Smooth muscle cell (in vitro differentiated cells): ENCODE data around the gene APOE. TPM values are rescaled to one million over a fixed set of nuclear protein-coding genes. Genes with fewer than 3 reads are reported as not detected.
A peak's percentile ranks its signal among the peaks of the same experiment; 100 is the strongest.

ENCODE experiments used
- DNase-seq: peaks from one replicate; lab custom pipeline; 2025; ENCODE audit not compliant: unreplicated experiment; lab: John Stamatoyannopoulos, UW
- H2AFZ ChIP-seq: fragments of 200-600 bp; sonication (generic); 2 replicates; pipeline ENCODE4 v1.6.0; 2016; ENCODE audit warnings: antibody characterized with exemption, low read depth, mild to moderate bottlenecking
- H3F3A ChIP-seq: fragments of 200-600 bp; sonication (generic); 2 replicates; pipeline ENCODE4 v1.6.0; 2017; ENCODE audit warnings: antibody characterized with exemption, low read depth
- H3K27ac ChIP-seq: fragments of 200-600 bp; sonication (generic); 2 replicates; pipeline ENCODE4 v1.5.1; 2016; ENCODE audit warnings: low read depth, mild to moderate bottlenecking
- H3K27me3 ChIP-seq: fragments of 200-600 bp; sonication (generic); 2 replicates; pipeline ENCODE4 v1.6.1; 2016; ENCODE audit warnings: low read depth, mild to moderate bottlenecking
- H3K36me3 ChIP-seq: fragments of 200-600 bp; sonication (generic); 2 replicates; pipeline ENCODE4 v1.5.1; 2016; ENCODE audit warnings: low read depth
- H3K4me1 ChIP-seq: fragments of 200-600 bp; sonication (generic); 2 replicates; pipeline ENCODE4 v1.5.1; 2016; ENCODE audit warnings: low read depth
- H3K4me2 ChIP-seq: fragments of 200-600 bp; sonication (generic); 2 replicates; pipeline ENCODE4 v1.6.0; 2016; ENCODE audit warnings: mild to moderate bottlenecking
- H3K4me3 ChIP-seq: fragments of 200-600 bp; sonication (generic); 2 replicates; pipeline ENCODE4 v1.5.1; 2016; ENCODE audit warnings: mild to moderate bottlenecking
- H3K79me2 ChIP-seq: fragments of 200-600 bp; sonication (generic); 2 replicates; pipeline ENCODE4 v1.6.0; 2016; ENCODE audit warnings: low read depth, mild to moderate bottlenecking
- H3K9ac ChIP-seq: fragments of 200-600 bp; sonication (generic); 2 replicates; pipeline ENCODE4 v1.6.0; 2016; ENCODE audit warnings: low read depth
- H3K9me3 ChIP-seq: fragments of 200-600 bp; sonication (generic); replicated peaks from 2 replicates; pipeline ENCODE4 v1.5.1; 2016; ENCODE audit warnings: low read depth
- H4K20me1 ChIP-seq: fragments of 200-600 bp; sonication (generic); 2 replicates; pipeline ENCODE4 v1.6.0; 2016; ENCODE audit warnings: low read depth
- WGBS: methylation state at CpG from one replicate; pipeline ENCODE4 v1.1.7; 2016; ENCODE audit warnings: low lambda C conversion rate; 5-methylcytosine and 5-hydroxymethylcytosine counted together
- polyA plus RNA-seq: library from polyadenylated mRNA; unstranded; fragments of >200 nt; fragmentation: Nextera tagmentation; extraction: Ambion mirVana; gene quantifications from 2 replicates; pipeline ENCODE4 v1.2.1, GENCODE V29; 2016
- total RNA-seq: library from RNA; depleted of rRNA; stranded (reverse); fragments of >200 nt; gene quantifications from 2 replicates; pipeline ENCODE4 v1.2.3, GENCODE V29; 2014
- TF ChIP-seq, protein P1 (sequence below): fragments of 200-600 bp; sonication (generic); IDR thresholded peaks from 2 replicates; pipeline ENCODE4 v1.5.1; 2017; ENCODE audit warnings: borderline replicate concordance, mild to moderate bottlenecking, antibody characterized with exemption; ENCODE audit not compliant: insufficient read depth, poor library complexity, severe bottlenecking

The APOE gene
- total and polyA plus RNA-seq, 2 experiments from 2014 or later, result 228 to 329 TPM

- peaks cover 55% of the 10 kb centered on the region for H3K79me2 ChIP-seq
- no peaks in the 10 kb centered on the region for H3K27me3 ChIP-seq
- 6% methylated on average over 40 of the region's 40 CpGs for WGBS
- no peaks in the 10 kb centered on the region for H3F3A ChIP-seq
- TF ChIP-seq, protein P1, sequence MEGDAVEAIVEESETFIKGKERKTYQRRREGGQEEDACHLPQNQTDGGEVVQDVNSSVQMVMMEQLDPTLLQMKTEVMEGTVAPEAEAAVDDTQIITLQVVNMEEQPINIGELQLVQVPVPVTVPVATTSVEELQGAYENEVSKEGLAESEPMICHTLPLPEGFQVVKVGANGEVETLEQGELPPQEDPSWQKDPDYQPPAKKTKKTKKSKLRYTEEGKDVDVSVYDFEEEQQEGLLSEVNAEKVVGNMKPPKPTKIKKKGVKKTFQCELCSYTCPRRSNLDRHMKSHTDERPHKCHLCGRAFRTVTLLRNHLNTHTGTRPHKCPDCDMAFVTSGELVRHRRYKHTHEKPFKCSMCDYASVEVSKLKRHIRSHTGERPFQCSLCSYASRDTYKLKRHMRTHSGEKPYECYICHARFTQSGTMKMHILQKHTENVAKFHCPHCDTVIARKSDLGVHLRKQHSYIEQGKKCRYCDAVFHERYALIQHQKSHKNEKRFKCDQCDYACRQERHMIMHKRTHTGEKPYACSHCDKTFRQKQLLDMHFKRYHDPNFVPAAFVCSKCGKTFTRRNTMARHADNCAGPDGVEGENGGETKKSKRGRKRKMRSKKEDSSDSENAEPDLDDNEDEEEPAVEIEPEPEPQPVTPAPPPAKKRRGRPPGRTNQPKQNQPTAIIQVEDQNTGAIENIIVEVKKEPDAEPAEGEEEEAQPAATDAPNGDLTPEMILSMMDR, result no peak
- peak overlapping the region; percentile 97 for H3K9ac ChIP-seq
- no peaks in the 10 kb centered on the region for H3K9me3 ChIP-seq
- peak overlapping the region; percentile 41 for H3K27ac ChIP-seq
- H3K4me2 ChIP-seq, result peak overlapping the region; percentile 87
- H3K4me3 ChIP-seq, result peak overlapping the region; percentile 65
- no peak for DNase-seq
- H4K20me1 ChIP-seq, result peaks cover 53% of the 10 kb centered on the region
- peaks cover 11% of the 10 kb centered on the region for H3K4me1 ChIP-seq
- peak overlapping the region; percentile 49 for H2AFZ ChIP-seq
- H3K36me3 ChIP-seq, result no peaks in the 10 kb centered on the region
Measured at GRCh38 chr19:44955505-44956439, 50.2 kb downstream of the APOE start.

DNA sequence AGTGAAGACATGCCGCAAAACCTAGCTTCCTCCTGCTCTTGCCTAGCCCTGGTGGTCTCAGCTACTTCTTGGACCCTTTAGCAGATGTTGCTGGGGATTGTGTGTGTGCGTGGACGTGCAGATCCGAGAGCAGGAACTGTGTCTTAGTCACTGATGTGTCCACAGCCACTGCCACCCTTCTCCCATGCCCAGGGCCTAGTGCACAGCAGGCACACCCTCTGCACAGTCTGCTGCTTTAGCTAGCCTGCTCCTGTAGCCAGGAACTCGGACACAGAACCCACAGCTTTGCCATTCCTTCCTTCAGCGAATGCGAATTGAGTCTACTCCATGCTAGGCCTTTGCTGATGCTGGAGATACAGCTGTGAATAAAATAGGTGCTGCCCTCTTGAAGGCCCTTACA lies 51.9 kb downstream of the APOE start:
- Histone ChIP-seq H3K9ac (peak overlapping the region; percentile 39), H3K4me3 (no peak overlapping the region), H3K27me3 (no peaks in the 10 kb centered on the region), H3K4me2 (no peak overlapping the region), H3K27ac (no peak overlapping the region), H4K20me1 (peaks cover 67% of the 10 kb centered on the region), H3K4me1 (peaks cover 11% of the 10 kb centered on the region), H2AFZ (no peak overlapping the region), H3K36me3 (no peaks in the 10 kb centered on the region), H3K9me3 (no peaks in the 10 kb centered on the region), H3F3A (no peaks in the 10 kb centered on the region), H3K79me2 (peaks cover 67% of the 10 kb centered on the region)
- TF ChIP-seq, protein P1, result no peak
- 94% methylated on average over 7 of the region's 7 CpGs for WGBS
- DNase-seq, result no peak

DNA sequence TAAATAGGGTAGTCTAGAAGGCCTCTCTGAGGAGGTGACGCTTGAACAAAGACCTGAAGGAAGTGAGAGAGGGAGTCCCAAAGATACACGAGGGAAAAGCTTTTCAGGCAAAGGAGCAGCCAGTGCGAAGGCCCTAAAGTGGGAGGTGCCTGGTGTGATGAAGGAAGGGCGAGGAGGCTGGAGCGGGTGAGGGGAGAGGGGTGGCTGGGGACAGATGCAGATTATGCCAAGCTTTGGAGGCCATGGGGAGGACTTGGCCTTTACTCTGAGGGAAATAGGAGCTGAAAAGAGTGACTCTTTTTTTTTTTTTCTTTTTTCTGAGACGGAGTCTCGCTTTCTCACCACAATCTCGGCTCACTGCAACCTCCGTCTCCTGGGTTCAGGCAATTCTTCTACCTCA lies 52.5 kb downstream of the APOE start:
- H3K79me2 ChIP-seq, result peaks cover 67% of the 10 kb centered on the region
- H3K27me3 ChIP-seq, result no peaks in the 10 kb centered on the region
- no peak for DNase-seq
- no peak overlapping the region for H3K27ac ChIP-seq
- H3F3A ChIP-seq, result no peaks in the 10 kb centered on the region
- no peak overlapping the region for H2AFZ ChIP-seq
- H3K4me1 ChIP-seq, result peaks cover 11% of the 10 kb centered on the region
- no peaks in the 10 kb centered on the region for H3K36me3 ChIP-seq
- no peak overlapping the region for H3K4me2 ChIP-seq
- 90% methylated on average over 8 of the region's 9 CpGs for WGBS
- peaks cover 67% of the 10 kb centered on the region for H4K20me1 ChIP-seq
- no peak overlapping the region for H3K4me3 ChIP-seq
- no peaks in the 10 kb centered on the region for H3K9me3 ChIP-seq
- no peak overlapping the region for H3K9ac ChIP-seq
- TF ChIP-seq, protein P1, result no peak

Other genes with a start within 250 kb of the APOE start
- 0.81 and 1.5 TPM in 2 replicates for gene CEACAM19, start 234.3 kb upstream of the APOE start, total RNA-seq
- gene CEACAM19, start 234.3 kb upstream of the APOE start, polyA plus RNA-seq, result 0.88 and 2.4 TPM in 2 replicates
- gene CEACAM16, start 206.6 kb upstream of the APOE start, total RNA-seq, result not detected in 2 replicates
- not detected in 2 replicates for gene CEACAM16, start 206.6 kb upstream of the APOE start, polyA plus RNA-seq
- gene BCL3, start 157.1 kb upstream of the APOE start, total RNA-seq, result 8.1 and 12.2 TPM in 2 replicates
- gene BCL3, start 157.1 kb upstream of the APOE start, polyA plus RNA-seq, result 52.8 and 54.0 TPM in 2 replicates
- gene CBLC, start 127.9 kb upstream of the APOE start, total RNA-seq, result 0.40 and 0.90 TPM in 2 replicates
- gene CBLC, start 127.9 kb upstream of the APOE start, polyA plus RNA-seq, result 0.87 and 2.3 TPM in 2 replicates
- 1.7 and 5.0 TPM in 2 replicates for gene BCAM, start 96.7 kb upstream of the APOE start, total RNA-seq
- gene BCAM, start 96.7 kb upstream of the APOE start, polyA plus RNA-seq, result 1.5 and 6.4 TPM in 2 replicates
- 91.5 and 94.6 TPM in 2 replicates for gene NECTIN2, start 59.5 kb upstream of the APOE start, total RNA-seq
- gene NECTIN2, start 59.5 kb upstream of the APOE start, polyA plus RNA-seq, result 160 and 164 TPM in 2 replicates
- gene TOMM40, start 14.5 kb upstream of the APOE start, total RNA-seq, result 38.7 and 96.0 TPM in 2 replicates
- gene TOMM40, start 14.5 kb upstream of the APOE start, polyA plus RNA-seq, result 65.0 and 69.7 TPM in 2 replicates
- gene APOC1, start 8.8 kb downstream of the APOE start, total RNA-seq, result 8.0 and 28.4 TPM in 2 replicates
- gene APOC1, start 8.8 kb downstream of the APOE start, polyA plus RNA-seq, result 28.6 and 31.5 TPM in 2 replicates
- not detected in 2 replicates for gene APOC4, start 36.4 kb downstream of the APOE start, total RNA-seq
- not detected in 2 replicates for gene APOC4, start 36.4 kb downstream of the APOE start, polyA plus RNA-seq
- gene APOC2, start 40.3 kb downstream of the APOE start, total RNA-seq, result 0.40 TPM in 1 of 2 replicates, not detected in the other
- gene APOC2, start 40.3 kb downstream of the APOE start, polyA plus RNA-seq, result 0.29 and 0.61 TPM in 2 replicates
- 30.7 and 41.9 TPM in 2 replicates for gene CLPTM1, start 49.6 kb downstream of the APOE start, total RNA-seq
- gene CLPTM1, start 49.6 kb downstream of the APOE start, polyA plus RNA-seq, result 62.1 and 79.3 TPM in 2 replicates
- gene RELB, start 95.7 kb downstream of the APOE start, total RNA-seq, result 10.4 and 11.2 TPM in 2 replicates
- gene RELB, start 95.7 kb downstream of the APOE start, polyA plus RNA-seq, result 27.1 and 31.3 TPM in 2 replicates
- gene CLASRP, start 133.2 kb downstream of the APOE start, total RNA-seq, result 34.6 and 54.0 TPM in 2 replicates
- gene CLASRP, start 133.2 kb downstream of the APOE start, polyA plus RNA-seq, result 24.3 and 34.3 TPM in 2 replicates
- 1.1 TPM in 1 of 2 replicates, not detected in the other for gene ZNF296, start 170.7 kb downstream of the APOE start, total RNA-seq
- 0.21 and 1.7 TPM in 2 replicates for gene ZNF296, start 170.7 kb downstream of the APOE start, polyA plus RNA-seq
- 29.4 and 50.6 TPM in 2 replicates for gene GEMIN7, start 173.5 kb downstream of the APOE start, total RNA-seq
- 66.5 and 67.0 TPM in 2 replicates for gene GEMIN7, start 173.5 kb downstream of the APOE start, polyA plus RNA-seq
- gene PPP1R37, start 187.4 kb downstream of the APOE start, total RNA-seq, result 11.7 and 19.2 TPM in 2 replicates
- 8.2 and 8.7 TPM in 2 replicates for gene PPP1R37, start 187.4 kb downstream of the APOE start, polyA plus RNA-seq